ENCODE results near the gene DNAAF1.

Gene DNAAF1

GRCh38 chr16:84124257-84125073 lies 20.6 kb upstream of the DNAAF1 start:
- no peak for TF ChIP-seq CTCF (IDR thresholded peaks at IDR 0.05; ENCODE audit: low read length, missing control alignments)
- DNase-seq (ENCODE audit: low read depth): no peak

GRCh38 chr16:84131117-84131516 lies 14.0 kb upstream of the DNAAF1 start:
- TF ChIP-seq CTCF (IDR thresholded peaks at IDR 0.05; ENCODE audit: low read length, missing control alignments): no peak

More at GRCh38 chr16:84124257-84125073, 20.6 kb upstream of the DNAAF1 start:
- H3K4me3 ChIP-seq (replicated peaks; ENCODE audit: low read depth, low read length): no peak overlapping the region

GRCh38 chr16:84132527-84133285 lies 12.4 kb upstream of the DNAAF1 start:
- no peak for TF ChIP-seq CTCF (IDR thresholded peaks at IDR 0.05; ENCODE audit: low read length, missing control alignments)
- no peak overlapping the region for H3K4me3 ChIP-seq (replicated peaks; ENCODE audit: low read depth, low read length)
- DNase-seq (ENCODE audit: low read depth): no peak

More at GRCh38 chr16:84131117-84131516, 14.0 kb upstream of the DNAAF1 start:
- no peak overlapping the region for H3K4me3 ChIP-seq (replicated peaks; ENCODE audit: low read depth, low read length)
- DNase-seq (ENCODE audit: low read depth): no peak

GRCh38 chr16:84136331-84137125 lies 8.6 kb upstream of the DNAAF1 start:
- no peak for TF ChIP-seq CTCF (IDR thresholded peaks at IDR 0.05; ENCODE audit: low read length, missing control alignments)
- DNase-seq (ENCODE audit: low read depth): no peak
- H3K4me3 ChIP-seq (replicated peaks; ENCODE audit: low read depth, low read length): no peak overlapping the region

GRCh38 chr16:84137287-84137686 lies 7.8 kb upstream of the DNAAF1 start:
- no peak for TF ChIP-seq CTCF (IDR thresholded peaks at IDR 0.05; ENCODE audit: low read length, missing control alignments)
- DNase-seq (ENCODE audit: low read depth): no peak
- no peak overlapping the region for H3K4me3 ChIP-seq (replicated peaks; ENCODE audit: low read depth, low read length)

GRCh38 chr16:84137769-84138357 lies 7.2 kb upstream of the DNAAF1 start:
- no peak for DNase-seq (ENCODE audit: low read depth)
- H3K4me3 ChIP-seq (replicated peaks; ENCODE audit: low read depth, low read length): no peak overlapping the region
- no peak for TF ChIP-seq CTCF (IDR thresholded peaks at IDR 0.05; ENCODE audit: low read length, missing control alignments)
